Retinal pigment epithelial cell (primary cell): ENCODE measurements around the gene TSPAN18.

ENCODE experiments used
- DNase-seq: peaks from one replicate; pipeline ENCODE4 v3.0.0-alpha.2; 2010; ENCODE audit warnings: low read depth
- H3K4me3 ChIP-seq: 2 replicates; pipeline ENCODE4 v1.5.1; 2011; ENCODE audit warnings: mild to moderate bottlenecking, low read length, control low read depth, moderate library complexity
- CTCF ChIP-seq: conservative IDR thresholded peaks from 2 replicates; pipeline ENCODE4 v1.5.1; 2011; ENCODE audit warnings: low read depth, low read length, control low read depth, inconsistent platforms

The TSPAN18 gene

GRCh38 chr11:44709966-44710365, 16.8 kb upstream of the TSPAN18 start:
- H3K4me3 ChIP-seq, result no peak overlapping the region
- no peak for DNase-seq
- TF ChIP-seq CTCF, result no peak

GRCh38 chr11:44711113-44711786, 15.5 kb upstream of the TSPAN18 start:
- TF ChIP-seq CTCF, result no peak
- no peak for DNase-seq

GRCh38 chr11:44711787-44712608, 14.8 kb upstream of the TSPAN18 start:
- TF ChIP-seq CTCF, result no peak
- no peak overlapping the region for H3K4me3 ChIP-seq
- no peak for DNase-seq

More at GRCh38 chr11:44711113-44711786, 15.5 kb upstream of the TSPAN18 start:
- no peak overlapping the region for H3K4me3 ChIP-seq

GRCh38 chr11:44713022-44713421, 13.7 kb upstream of the TSPAN18 start:
- TF ChIP-seq CTCF, result no peak
- no peak for DNase-seq
- H3K4me3 ChIP-seq, result no peak overlapping the region

- no peak overlapping the region for H3K4me3 ChIP-seq
- no peak for DNase-seq
- TF ChIP-seq CTCF, result no peak
Observed at GRCh38 chr11:44716256-44716655, 10.5 kb upstream of the TSPAN18 start.

- no peak for TF ChIP-seq CTCF
- DNase-seq, result no peak
- H3K4me3 ChIP-seq, result no peak overlapping the region
Observed at GRCh38 chr11:44718057-44718456, 8.7 kb upstream of the TSPAN18 start.
